H1 (cell line): ENCODE data around the gene BBS12. TPM values are rescaled to one million over a fixed set of nuclear protein-coding genes. Genes with fewer than 3 reads are reported as not detected.

ENCODE experiments used
- CTCF ChIA-PET: fragments of 300-600 bp; sonication (Branson Sonifier 250); formaldehyde crosslinking; loops from one replicate; lab custom pipeline; 2021; ENCODE audit not compliant: partially characterized antibody; lab: Charles Lee
- POLR2A ChIA-PET: fragments of 300-600 bp; sonication (Branson Sonifier 250); formaldehyde crosslinking; loops from one replicate; lab custom pipeline; 2021; ENCODE audit warnings: inconsistent platforms; ENCODE audit not compliant: partially characterized antibody; lab: Charles Lee
- DNase-seq, 2 experiments: peaks; one replicate each; pipeline versions ENCODE4 v3.0.0 to v3.0.0-alpha.2; 2010 to 2022; ENCODE audit warnings: low spot score in 2 of 2, low read depth in 1 of 2, mixed read lengths in 1 of 2
- FAIRE-seq: peaks from 2 replicates; lab custom pipeline; 2011; peaks lifted over from hg19 to GRCh38; lab: Jason Lieb, UNC
- H2AFZ ChIP-seq: 2 replicates; pipeline ENCODE4 v1.8.1; 2012; ENCODE audit warnings: low read length, inconsistent platforms
- H2AK5ac ChIP-seq: 2 replicates; pipeline ENCODE4 v1.6.1; 2013; ENCODE audit warnings: low read depth, low read length
- H2BK120ac ChIP-seq: replicated peaks from 2 replicates; pipeline ENCODE3; 2013; ENCODE audit warnings: low read depth, low read length, inconsistent platforms
- H2BK12ac ChIP-seq: 2 replicates; pipeline ENCODE4 v1.6.1; 2013; ENCODE audit warnings: low read depth, low read length
- H2BK15ac ChIP-seq: 2 replicates; pipeline ENCODE4 v1.6.1; 2013; ENCODE audit warnings: low read length
- H2BK20ac ChIP-seq: 2 replicates; pipeline ENCODE4 v1.6.1; 2013; ENCODE audit warnings: low read length
- H2BK5ac ChIP-seq: 2 replicates; pipeline ENCODE4 v1.6.1; 2013; ENCODE audit warnings: low read depth, low read length
- H3K14ac ChIP-seq: 2 replicates; pipeline ENCODE4 v1.6.1; 2013; ENCODE audit warnings: inconsistent platforms; ENCODE audit not compliant: insufficient read length
- H3K18ac ChIP-seq: 2 replicates; pipeline ENCODE4 v1.6.1; 2013; ENCODE audit warnings: low read length; ENCODE audit errors: extremely low read depth
- H3K23ac ChIP-seq: 2 replicates; pipeline ENCODE4 v1.6.1; 2013; ENCODE audit warnings: inconsistent platforms; ENCODE audit not compliant: insufficient read length
- H3K23me2 ChIP-seq: 2 replicates; pipeline ENCODE4 v1.6.1; 2013; ENCODE audit warnings: low read depth, low read length
- H3K27ac ChIP-seq: 2 replicates; pipeline ENCODE4 v1.6.1; 2011; ENCODE audit warnings: low read depth, low read length, inconsistent platforms
- H3K27me3 ChIP-seq, 4 experiments: replicated peaks in 1 of 4; 1 replicate in 1 of 4; 2 replicates in 3 of 4; pipeline versions ENCODE4 v1.6.1 to v1.8.1; 2011 to 2013; ENCODE audit warnings: low read length in 3 of 4, mild to moderate bottlenecking in 3 of 4, inconsistent platforms in 2 of 4, mixed read lengths in 2 of 4, moderate library complexity in 1 of 4; ENCODE audit not compliant: control insufficient read depth in 3 of 4, insufficient read depth in 3 of 4; ENCODE audit errors: extremely low read depth in 1 of 4
- H3K36me3 ChIP-seq, 4 experiments: 2 replicates each; pipeline versions ENCODE4 v1.6.1 to v1.8.1; 2011 to 2013; ENCODE audit warnings: mild to moderate bottlenecking in 4 of 4, low read length in 3 of 4, moderate library complexity in 2 of 4, control low read depth in 1 of 4, inconsistent platforms in 1 of 4; ENCODE audit not compliant: insufficient read depth in 4 of 4, control insufficient read depth in 2 of 4
- H3K4ac ChIP-seq: replicated peaks from 2 replicates; pipeline ENCODE3; 2013; ENCODE audit warnings: low read length, low read depth, mixed read lengths, inconsistent platforms; ENCODE audit not compliant: insufficient read length
- H3K4me1 ChIP-seq, 4 experiments: replicated peaks in 1 of 4; 1 replicate in 1 of 4; 2 replicates in 3 of 4; pipeline versions ENCODE4 v1.6.1 to v1.8.1; 2011 to 2013; ENCODE audit warnings: low read length in 3 of 4, inconsistent platforms in 2 of 4, mixed read lengths in 1 of 4; ENCODE audit not compliant: insufficient read depth in 4 of 4, control insufficient read depth in 3 of 4
- H3K4me2 ChIP-seq, 2 experiments: 2 replicates each; pipeline versions ENCODE4 v1.6.1 to v1.8.1; 2011 to 2013; ENCODE audit warnings: low read depth in 2 of 2, low read length in 2 of 2, control low read depth in 1 of 2, inconsistent platforms in 1 of 2, mild to moderate bottlenecking in 1 of 2; ENCODE audit not compliant: insufficient read depth in 1 of 2
- H3K4me3 ChIP-seq, 4 experiments: fragments of 200-600, 300-600 bp in 1 of 4; sonication (generic), shearing (Covaris generic), sonication (Bioruptor Twin) in 1 of 4; 2 replicates each; pipeline versions ENCODE4 v1.5.1 to v1.8.1; 2011 to 2016; ENCODE audit warnings: low read length in 4 of 4, low read depth in 3 of 4, control low read depth in 2 of 4, inconsistent platforms in 2 of 4, mild to moderate bottlenecking in 2 of 4, mixed read lengths in 1 of 4, moderate library complexity in 1 of 4; ENCODE audit not compliant: insufficient read depth in 2 of 4; ENCODE audit errors: extremely low read depth in 1 of 4
- H3K56ac ChIP-seq: replicated peaks from 2 replicates; pipeline ENCODE3; 2013; ENCODE audit warnings: low read depth, mild to moderate bottlenecking, mixed read lengths, low read length, inconsistent platforms; ENCODE audit not compliant: insufficient read length
- H3K79me1 ChIP-seq: 2 replicates; pipeline ENCODE4 v1.6.1; 2013; ENCODE audit warnings: low read depth, low read length, control low read depth
- H3K79me2 ChIP-seq, 2 experiments: 2 replicates each; pipeline versions ENCODE4 v1.6.1 to v1.8.1; 2012 to 2013; ENCODE audit warnings: low read length in 2 of 2, mild to moderate bottlenecking in 2 of 2, inconsistent platforms in 1 of 2; ENCODE audit not compliant: insufficient read depth in 2 of 2, control insufficient read depth in 1 of 2
- H3K9ac ChIP-seq, 4 experiments: replicated peaks in 1 of 4; 1 replicate in 1 of 4; 2 replicates in 3 of 4; pipeline versions ENCODE4 v1.6.1 to v1.8.1; 2011 to 2013; ENCODE audit warnings: low read depth in 3 of 4, low read length in 3 of 4, control low read depth in 2 of 4, mild to moderate bottlenecking in 2 of 4, moderate library complexity in 2 of 4, inconsistent platforms in 1 of 4; ENCODE audit errors: extremely low read depth in 1 of 4
- H3K9me3 ChIP-seq, 2 experiments: 2 replicates each; pipeline versions ENCODE4 v1.6.1 to v1.8.1; 2012 to 2013; ENCODE audit warnings: mild to moderate bottlenecking in 2 of 2, moderate library complexity in 2 of 2, control low read depth in 1 of 2, inconsistent platforms in 1 of 2, low read depth in 1 of 2, low read length in 1 of 2, mixed read lengths in 1 of 2; ENCODE audit not compliant: insufficient read depth in 2 of 2
- H4K20me1 ChIP-seq, 2 experiments: replicated peaks in 1 of 2; 2 replicates each; pipeline versions ENCODE3 to v1.8.1; 2011 to 2013; ENCODE audit warnings: inconsistent platforms in 2 of 2, low read length in 2 of 2, mild to moderate bottlenecking in 1 of 2; ENCODE audit not compliant: insufficient read depth in 2 of 2, control insufficient read depth in 1 of 2
- H4K5ac ChIP-seq: 2 replicates; pipeline ENCODE4 v1.6.1; 2013; ENCODE audit warnings: low read length, low read depth, mixed read lengths, inconsistent platforms; ENCODE audit not compliant: insufficient read length
- H4K8ac ChIP-seq: 2 replicates; pipeline ENCODE4 v1.8.0; 2013; ENCODE audit warnings: mild to moderate bottlenecking, moderate library complexity, low read length, inconsistent platforms; ENCODE audit not compliant: insufficient read depth; ENCODE audit errors: extremely low read depth
- H4K91ac ChIP-seq: replicated peaks from 2 replicates; pipeline ENCODE3; 2013; ENCODE audit warnings: low read length, mixed read lengths, inconsistent platforms; ENCODE audit not compliant: insufficient read length
- YY1 ChIP-seq: IDR thresholded peaks from 2 replicates; pipeline ENCODE4 v1.6.1; 2011; ENCODE audit warnings: low read depth, mild to moderate bottlenecking, low read length
- WGBS, 2 experiments: shearing (Covaris generic) in 1 of 2; methylation state at CpG; one replicate each; pipeline versions ENCODE4 v1.1.6 to v1.1.7; 2013 to 2015; ENCODE audit warnings: low lambda C conversion rate in 2 of 2, mixed read lengths in 2 of 2, inconsistent platforms in 1 of 2, low coverage in 1 of 2, missing lambda C conversion rate in 1 of 2; ENCODE audit not compliant: insufficient replicate concordance in 2 of 2, insufficient coverage in 1 of 2, insufficient read length in 1 of 2; ENCODE audit errors: extremely low coverage in 1 of 2, missing lambda C conversion rate in 1 of 2; 5-methylcytosine and 5-hydroxymethylcytosine counted together
- polyA plus RNA-seq, 7 experiments: library from polyadenylated mRNA; depleted of rRNA in 3 of 7; stranded (reverse) in 5 of 7; unstranded in 2 of 7; fragments of >200 nt in 5 of 7; fragments of 200-250 nt in 2 of 7; gene quantifications; 1 replicate in 5 of 7; 2 replicates in 1 of 7; 4 replicates in 1 of 7; pipeline versions ENCODE4 v1.2.1 to v1.2.3, GENCODE V29; 2011 to 2013; ENCODE audit warnings: missing spikeins in 2 of 7, mixed read lengths in 2 of 7
- total RNA-seq: library from RNA; stranded (reverse); fragmentation: NEBNext Ultra II Directional; extraction: Animal tissue kit (Norgen Biotek cat#: 25700); gene quantifications from 2 replicates; pipeline ENCODE4 v1.2.1, GENCODE V29; 2021
- TF ChIP-seq, protein P1 (sequence below): IDR thresholded peaks from 2 replicates; pipeline ENCODE4 v1.6.1; 2011; ENCODE audit warnings: low read depth, mild to moderate bottlenecking, low read length; ENCODE audit not compliant: insufficient read depth

BBS12 gene
- total and polyA plus RNA-seq, 2 of the 8 experiments (the other 6 are each of a cell fraction or from before 2014, with no cell fraction given) = 0.88 to 2.6 TPM

DNA sequence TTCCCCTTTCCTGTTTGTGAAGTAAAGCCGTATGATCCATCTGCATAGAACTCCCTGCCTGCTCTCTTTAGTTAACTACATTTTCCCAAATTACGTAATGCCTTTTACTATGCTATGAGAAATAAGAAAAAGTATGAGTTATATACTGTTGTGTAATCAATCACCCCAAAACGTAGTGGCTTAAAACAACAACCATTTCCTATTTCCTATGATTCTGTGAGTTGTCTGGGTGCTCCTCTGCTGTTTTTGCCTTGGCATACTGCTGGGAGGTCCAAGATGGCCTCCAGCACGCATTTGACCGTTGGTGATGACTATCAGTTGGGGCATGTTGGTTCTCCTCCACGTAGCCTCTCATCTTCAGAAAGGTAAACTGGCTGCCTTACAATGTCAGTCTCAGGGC lies 39.8 kb downstream of the BBS12 start:
- Histone ChIP-seq H3K23ac (no peak overlapping the region), H3K9me3 (no peaks in the 10 kb centered on the region), H2BK20ac (no peak overlapping the region), H2AFZ (peak overlapping the region; percentile 60; the same call in 1 of the 2 replicates), H2BK12ac (no peak overlapping the region), H4K5ac (peak overlapping the region; percentile 15), H2BK15ac (no peak overlapping the region), H3K36me3 (no peaks in the 10 kb centered on the region), H4K8ac (no peak overlapping the region), H3K14ac (no peak overlapping the region), H2AK5ac (no peak overlapping the region), H3K27ac (no peak overlapping the region), H3K23me2 (no peaks in the 10 kb centered on the region), H4K20me1 (no peaks in the 10 kb centered on the region), H4K91ac (peak overlapping the region; percentile 76), H2BK5ac (0 out of 2 replicates have a peak overlapping the region, but pooled peaks have one; percentile 26), H3K79me1 (no peaks in the 10 kb centered on the region), H3K79me2 (no peaks in the 10 kb centered on the region), H3K56ac (no peak overlapping the region), H3K4ac (peak overlapping the region; percentile 74), H3K27me3 (no peaks in the 10 kb centered on the region), H2BK120ac (peak overlapping the region; percentile 77), H3K4me1 (peaks cover 0 to 8% (median 3%) of the 10 kb centered on the region in 4 experiments; a peak in 4 of 7 replicates), H3K4me2 (no peak overlapping the region), H3K9ac (no peak overlapping the region), H3K18ac (no peak overlapping the region), H3K4me3 (no peak overlapping the region)
- POLR2A ChIA-PET = interaction anchor here (1.3 to 2.2 kb wide), 2 partner anchors 11 to 56 kb away, joined by 6 to 7 read pairs; no protein-coding TSS in a partner anchor
- CTCF ChIA-PET = no interaction called here
- 91% methylated on average over 6 of the region's 6 CpGs; no CpG with 5 or more reads in 1 of the 2 experiments for WGBS, 2 experiments
- FAIRE-seq (no peak), DNase-seq (no peak)
- 0 out of 2 replicates have a peak, but pooled peaks have one; percentile 29 for TF ChIP-seq YY1
- TF ChIP-seq, protein P1, sequence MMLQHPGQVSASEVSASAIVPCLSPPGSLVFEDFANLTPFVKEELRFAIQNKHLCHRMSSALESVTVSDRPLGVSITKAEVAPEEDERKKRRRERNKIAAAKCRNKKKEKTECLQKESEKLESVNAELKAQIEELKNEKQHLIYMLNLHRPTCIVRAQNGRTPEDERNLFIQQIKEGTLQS = no peak
